ENCODE data around the gene RTN4RL2. TPM values are rescaled to one million over a fixed set of nuclear protein-coding genes. Genes with fewer than 3 reads are reported as not detected.

RTN4RL2 gene
- total RNA-seq, 1 donor from 2014 or later, result 0.07 TPM

GRCh38 chr11:57462597-57462996, 2.3 kb downstream of the RTN4RL2 start:
- DNase-seq (ENCODE audit: low read depth, low spot score), result no peak

- DNase-seq (ENCODE audit: low read depth, low spot score), result no peak
Measured at GRCh38 chr11:57463671-57464538, 3.6 kb downstream of the RTN4RL2 start.

GRCh38 chr11:57464539-57465181, 4.3 kb downstream of the RTN4RL2 start:
- no peak for DNase-seq (ENCODE audit: low read depth, low spot score)

- no peak for DNase-seq (ENCODE audit: low read depth, low spot score)
Measured at GRCh38 chr11:57466680-57467079, 6.4 kb downstream of the RTN4RL2 start.

GRCh38 chr11:57467508-57468157, 7.3 kb downstream of the RTN4RL2 start:
- no peak for DNase-seq (ENCODE audit: low read depth, low spot score)

GRCh38 chr11:57468276-57468675, 7.9 kb downstream of the RTN4RL2 start:
- no peak for DNase-seq (ENCODE audit: low read depth, low spot score)

- no peak for DNase-seq (ENCODE audit: low read depth, low spot score)
Measured at GRCh38 chr11:57469268-57469667, 8.9 kb downstream of the RTN4RL2 start.

- DNase-seq (ENCODE audit: low read depth, low spot score), result no peak
Measured at GRCh38 chr11:57471496-57471895, 11.2 kb downstream of the RTN4RL2 start.

GRCh38 chr11:57473285-57473841, 13.0 kb downstream of the RTN4RL2 start:
- no peak for DNase-seq (ENCODE audit: low read depth, low spot score)

GRCh38 chr11:57474017-57474802, 13.9 kb downstream of the RTN4RL2 start:
- DNase-seq (ENCODE audit: low read depth, low spot score), result no peak

GRCh38 chr11:57474803-57475115, 14.4 kb downstream of the RTN4RL2 start:
- no peak for DNase-seq (ENCODE audit: low read depth, low spot score)

- DNase-seq (ENCODE audit: low read depth, low spot score), result no peak
Measured at GRCh38 chr11:57475191-57475590, 14.9 kb downstream of the RTN4RL2 start.

GRCh38 chr11:57475671-57476046, 15.3 kb downstream of the RTN4RL2 start:
- no peak for DNase-seq (ENCODE audit: low read depth, low spot score)

GRCh38 chr11:57476047-57476756, 15.9 kb downstream of the RTN4RL2 start:
- DNase-seq (ENCODE audit: low read depth, low spot score), result no peak

- DNase-seq (ENCODE audit: low read depth, low spot score), result no peak
Measured at GRCh38 chr11:57476757-57477506, 16.6 kb downstream of the RTN4RL2 start.

- no peak for DNase-seq (ENCODE audit: low read depth, low spot score)
Measured at GRCh38 chr11:57477507-57478189, 17.3 kb downstream of the RTN4RL2 start.

- DNase-seq (ENCODE audit: low read depth, low spot score), result no peak
Measured at GRCh38 chr11:57479021-57479663, 18.8 kb downstream of the RTN4RL2 start.

- no peak for DNase-seq (ENCODE audit: low read depth, low spot score)
Measured at GRCh38 chr11:57479911-57480310, 19.6 kb downstream of the RTN4RL2 start.
